Endothelial cell of umbilical vein (primary cell): ENCODE results near the gene GULP1. TPM values are rescaled to one million over a fixed set of nuclear protein-coding genes. Genes with fewer than 3 reads are reported as not detected.

Experiments used
- BruUV-seq: library from RNA; stranded (reverse); fragments of 400-500 nt; replicated peaks from 2 replicates; lab custom pipeline; 2021; lab: Mats Ljungman, UMichigan
- CTCF ChIA-PET: fragments of 300-600, 350-600 bp; sonication (Branson Sonifier 250); formaldehyde crosslinking; loops from one replicate; lab custom pipeline; 2021; ENCODE audit warnings: antibody characterized with exemption, inconsistent platforms; lab: Charles Lee
- POLR2A ChIA-PET: fragments of 300-600, 350-600 bp; sonication (Branson Sonifier 250); formaldehyde crosslinking; loops from one replicate; lab custom pipeline; 2021; ENCODE audit warnings: antibody characterized with exemption, inconsistent platforms; lab: Charles Lee
- DNase-seq: peaks from one replicate; pipeline ENCODE4 v3.0.0-alpha.2; 2011; ENCODE audit warnings: low read depth, low spot score
- FAIRE-seq: peaks from 2 replicates; lab custom pipeline; 2011; peaks lifted over from hg19 to GRCh38; lab: Jason Lieb, UNC
- H2AFZ ChIP-seq: 2 replicates; pipeline ENCODE4 v1.6.0; 2012; ENCODE audit warnings: low read depth, low read length, control low read depth, inconsistent platforms
- H3K27ac ChIP-seq: 2 replicates; pipeline ENCODE4 v1.5.1; 2011; ENCODE audit warnings: low read depth, mild to moderate bottlenecking, control low read depth, low read length, moderate library complexity; ENCODE audit not compliant: insufficient read depth
- H3K27me3 ChIP-seq, 2 experiments: 2 replicates each; pipeline versions ENCODE4 v1.6.0 to v1.6.1; 2011; ENCODE audit warnings: low read length in 2 of 2, mixed read lengths in 1 of 2; ENCODE audit not compliant: control insufficient read depth in 2 of 2, insufficient read depth in 2 of 2
- H3K36me3 ChIP-seq, 2 experiments: 2 replicates in 1 of 2; 3 replicates in 1 of 2; pipeline ENCODE4 v1.5.1; 2011; ENCODE audit warnings: low read length in 2 of 2, mild to moderate bottlenecking in 1 of 2, moderate library complexity in 1 of 2; ENCODE audit not compliant: control insufficient read depth in 2 of 2, insufficient read depth in 2 of 2; ENCODE audit errors: extremely low read depth in 1 of 2
- H3K4me1 ChIP-seq: 3 replicates; pipeline ENCODE4 v1.5.1; 2011; ENCODE audit warnings: mild to moderate bottlenecking, low read length; ENCODE audit not compliant: control insufficient read depth, insufficient read depth; ENCODE audit errors: extremely low read depth
- H3K4me2 ChIP-seq: 2 replicates; pipeline ENCODE4 v1.6.1; 2011; ENCODE audit warnings: low read length, control low read depth, mixed read lengths; ENCODE audit not compliant: insufficient read depth
- H3K4me3 ChIP-seq, 3 experiments: fragments of 200-600 bp in 1 of 3; sonication (generic), shearing (Covaris generic) in 1 of 3; replicated peaks in 1 of 3; 2 replicates each; pipeline ENCODE4 v1.5.1; 2011 to 2016; ENCODE audit warnings: control low read depth in 3 of 3, low read length in 3 of 3, mild to moderate bottlenecking in 2 of 3, inconsistent platforms in 1 of 3, low read depth in 1 of 3, moderate library complexity in 1 of 3; ENCODE audit not compliant: insufficient read depth in 1 of 3
- H3K79me2 ChIP-seq: 2 replicates; pipeline ENCODE4 v1.6.0; 2012; ENCODE audit warnings: low read length, inconsistent platforms; ENCODE audit not compliant: control insufficient read depth, insufficient read depth
- H3K9ac ChIP-seq: replicated peaks from 2 replicates; pipeline ENCODE3; 2011; ENCODE audit warnings: low read length, control low read depth; ENCODE audit not compliant: insufficient read depth; ENCODE audit errors: extremely low read depth
- H3K9me1 ChIP-seq: replicated peaks from 3 replicates; pipeline ENCODE4 v1.6.0; 2011; ENCODE audit warnings: mild to moderate bottlenecking, low read length; ENCODE audit not compliant: control insufficient read depth, insufficient read depth; ENCODE audit errors: extremely low read depth
- H3K9me3 ChIP-seq: replicated peaks from 2 replicates; pipeline ENCODE4 v1.5.1; 2012; ENCODE audit warnings: low read length, inconsistent platforms; ENCODE audit not compliant: control insufficient read depth, insufficient read depth
- H4K20me1 ChIP-seq: replicated peaks from 2 replicates; pipeline ENCODE3; 2011; ENCODE audit warnings: mild to moderate bottlenecking, low read length; ENCODE audit not compliant: control insufficient read depth, insufficient read depth; ENCODE audit errors: extremely low read depth
- CTCF ChIP-seq, 2 donors: IDR thresholded peaks; 1 replicate in 1 of 2; 2 replicates in 1 of 2; pipeline ENCODE4 v1.5.1; 2011; ENCODE audit warnings: low read length in 2 of 2, mild to moderate bottlenecking in 2 of 2, moderate library complexity in 2 of 2, control low read depth in 1 of 2, inconsistent platforms in 1 of 2, low read depth in 1 of 2; ENCODE audit not compliant: insufficient read depth in 1 of 2; ENCODE audit errors: extremely low read depth in 1 of 2
- EZH2 ChIP-seq: IDR thresholded peaks from 2 replicates; pipeline ENCODE4 v1.6.1; 2012; ENCODE audit warnings: borderline replicate concordance, low read depth, mild to moderate bottlenecking, moderate library complexity, low read length, inconsistent platforms; ENCODE audit not compliant: severe bottlenecking
- FOS ChIP-seq: IDR thresholded peaks from 2 replicates; pipeline ENCODE4 v1.6.1; 2011; ENCODE audit warnings: mild to moderate bottlenecking, low read length, moderate library complexity, borderline replicate concordance; ENCODE audit not compliant: insufficient read depth
- GATA2 ChIP-seq: IDR thresholded peaks from 2 replicates; pipeline ENCODE4 v1.7.0; 2011; ENCODE audit warnings: low read depth, mild to moderate bottlenecking, moderate library complexity, mixed read lengths, low read length; ENCODE audit not compliant: insufficient read length, insufficient read depth
- JUN ChIP-seq: IDR thresholded peaks from 2 replicates; pipeline ENCODE4 v1.6.1; 2011; ENCODE audit warnings: borderline replicate concordance, low read depth; ENCODE audit not compliant: insufficient read length, insufficient read depth
- MAX ChIP-seq: IDR thresholded peaks from 2 replicates; pipeline ENCODE4 v1.6.1; 2011; ENCODE audit not compliant: insufficient read depth, insufficient read length
- MYC ChIP-seq: IDR thresholded peaks from one replicate; pipeline ENCODE4 v1.6.1; 2011; ENCODE audit warnings: mild to moderate bottlenecking, low read depth, low read length
- POLR2A ChIP-seq: IDR thresholded peaks from 2 replicates; pipeline ENCODE4 v1.6.1; 2012; ENCODE audit warnings: low read depth, mild to moderate bottlenecking, control low read depth, low read length
- POLR2AphosphoS5 ChIP-seq: IDR thresholded peaks from 2 replicates; pipeline ENCODE4 v1.6.1; 2012; ENCODE audit warnings: low read depth, mild to moderate bottlenecking, control low read depth, low read length, moderate library complexity; ENCODE audit not compliant: insufficient read depth
- dilution Hi-C: fragments of 300-500 bp; cut with MboI; formaldehyde crosslinking; loops from one replicate; pipeline ENCODE4 v1.15.0; 2019; ENCODE audit warnings: low sequenced_read_pairs; ENCODE audit not compliant: extremely low pct_ligation_motif_present
- intact Hi-C: fragments of 100-400 bp; cut with micrococcal nuclease; formaldehyde crosslinking; loops from one replicate; pipeline ENCODE4 v1.10.0; 2022
- polyA plus RNA-seq, 4 experiments: library from polyadenylated mRNA; depleted of rRNA in 3 of 4; stranded (reverse) in 3 of 4; unstranded in 1 of 4; fragments of >200 nt; gene quantifications; 2 replicates each; pipeline versions ENCODE4 v1.2.1 to v1.2.3, GENCODE V29; 2011 to 2012; ENCODE audit warnings: missing spikeins in 1 of 4
- total RNA-seq: library from RNA; stranded (reverse); gene quantifications from 2 replicates; pipeline ENCODE4 v1.2.3, GENCODE V29; 2021

GULP1 gene
- total and polyA plus RNA-seq, 2 donors (not counting 3 experiments of a cell fraction or from before 2014, with no cell fraction given): 24.4 to 53.8 TPM

- dilution Hi-C loops (no loop called here), intact Hi-C loops (loop anchor here (10.0 kb wide), 1 partner anchor 674 kb away; no protein-coding TSS in a partner anchor)
- Histone ChIP-seq H3K4me2 (no peak overlapping the region), H3K4me1 (no peaks in the 10 kb centered on the region), H3K9me1 (no peaks in the 10 kb centered on the region), H3K9ac (no peak overlapping the region), H3K36me3 (no peaks in the 10 kb centered on the region), H2AFZ (no peak overlapping the region), H3K27ac (no peak overlapping the region), H4K20me1 (no peaks in the 10 kb centered on the region), H3K79me2 (no peaks in the 10 kb centered on the region), H3K4me3 (no peak overlapping the region), H3K27me3 (no peaks in the 10 kb centered on the region), H3K9me3 (no peaks in the 10 kb centered on the region)
- DNase-seq (no peak), FAIRE-seq (no peak)
- ChIA-PET POLR2A (no interaction called here), CTCF (interaction anchor here (2.0 kb wide), 1 partner anchor 12 kb away, joined by 7 read pairs; the partner anchor contains the start of gene GULP1)
- TF ChIP-seq POLR2A (no peak), EZH2 (no peak), CTCF (IDR thresholded peaks at IDR 0.05; ENCODE audit: extremely low read depth in 1 of 2, insufficient read depth in 1 of 2, low read depth in 1 of 2, low read length in 2 of 2) (no peak), GATA2 (no peak), POLR2AphosphoS5 (no peak), FOS (no peak), MAX (no peak), JUN (no peak), MYC (no peak)
- BruUV-seq: no TSS peak
These were observed 12.6 kb upstream of the GULP1 start for GRCh38 chr2:188279093-188279445.
